IPS-11a (cell line): ENCODE data around the gene HOOK2.
"Not testable (repeated sequence)": the region's sequence is repeated elsewhere in the genome, so short reads cannot be mapped to it uniquely, and the experiment has no call there.

Experiments used
- H3K4me3 ChIP-seq: one replicate; pipeline ENCODE4 v1.5.1; 2013; ENCODE audit warnings: low read depth, low read length, control low read depth

The HOOK2 gene

DNA sequence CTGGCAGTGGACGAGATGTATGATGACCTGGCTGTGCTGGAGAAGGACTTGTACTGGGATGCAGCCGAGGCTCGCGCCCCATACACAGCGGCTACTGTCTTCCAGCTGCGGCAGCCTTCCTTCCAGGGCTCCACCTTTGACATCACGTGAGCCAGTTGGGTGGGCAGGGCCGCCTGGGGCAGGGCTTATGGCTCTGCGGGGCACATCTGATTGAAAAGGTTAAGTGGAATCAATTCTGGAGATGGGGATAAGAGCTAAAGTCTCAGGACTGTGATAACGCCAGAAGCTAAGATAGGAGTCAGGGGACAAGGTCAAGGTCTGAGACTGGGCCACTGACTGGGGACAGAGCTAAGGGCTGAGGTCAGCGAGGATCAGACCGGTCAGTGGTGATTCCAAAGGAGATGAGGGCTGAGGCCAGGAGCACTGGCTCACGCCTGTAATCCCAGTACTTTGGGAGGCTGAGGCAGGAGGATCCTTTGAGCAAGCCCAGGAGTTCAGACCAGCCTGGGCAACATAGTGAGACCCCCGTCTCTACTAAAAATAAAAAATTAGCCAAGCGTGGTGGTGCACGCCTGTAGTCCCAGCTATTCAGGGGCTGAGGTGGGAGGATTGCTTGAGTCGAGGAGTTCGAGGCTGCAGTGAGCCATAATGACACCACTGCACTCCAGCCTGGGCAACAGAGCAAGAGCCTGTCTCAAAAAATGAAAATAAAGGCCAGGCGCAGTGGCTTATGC is 19.0 kb downstream of the HOOK2 start:
- no peak overlapping the region for H3K4me3 ChIP-seq

- no peak overlapping the region for H3K4me3 ChIP-seq
These were observed 20.7 kb downstream of the HOOK2 start for GRCh38 chr19:12754465-12755196.

GRCh38 chr19:12752056-12752781 is 23.1 kb downstream of the HOOK2 start:
- peak overlapping the region; percentile 30 for H3K4me3 ChIP-seq

- peak within 1 kb of the TSS; percentile 30 for H3K4me3 ChIP-seq
These were observed 23.7 kb downstream of the HOOK2 start, which contains the start of gene BEST2 for GRCh38 chr19:12751635-12752034. TSS of gene BEST2 (plus strand) at chr19:12751791. CDS start at chr19:12752593, 802 bp downstream.

DNA sequence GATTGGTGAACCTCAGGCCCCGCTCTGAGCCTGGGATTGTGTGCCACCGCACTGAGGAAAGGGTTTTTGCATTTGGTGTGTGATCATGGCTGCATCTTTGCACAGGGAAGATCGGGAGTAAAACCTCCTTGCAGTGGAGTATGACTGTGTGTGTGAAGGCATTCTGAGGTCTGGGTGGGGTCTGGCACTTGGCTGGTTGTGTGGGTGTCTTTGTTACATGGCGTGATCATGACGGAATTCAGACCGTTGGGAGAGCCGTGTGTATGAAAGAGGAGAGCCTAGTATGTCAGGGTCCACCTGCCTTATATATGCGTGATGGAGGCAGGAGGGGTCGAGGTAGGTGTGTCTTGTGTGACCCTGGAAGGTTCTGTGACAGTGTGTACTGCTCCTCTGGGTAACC is 24.5 kb downstream of the HOOK2 start:
- H3K4me3 ChIP-seq, result no peak overlapping the region

DNA sequence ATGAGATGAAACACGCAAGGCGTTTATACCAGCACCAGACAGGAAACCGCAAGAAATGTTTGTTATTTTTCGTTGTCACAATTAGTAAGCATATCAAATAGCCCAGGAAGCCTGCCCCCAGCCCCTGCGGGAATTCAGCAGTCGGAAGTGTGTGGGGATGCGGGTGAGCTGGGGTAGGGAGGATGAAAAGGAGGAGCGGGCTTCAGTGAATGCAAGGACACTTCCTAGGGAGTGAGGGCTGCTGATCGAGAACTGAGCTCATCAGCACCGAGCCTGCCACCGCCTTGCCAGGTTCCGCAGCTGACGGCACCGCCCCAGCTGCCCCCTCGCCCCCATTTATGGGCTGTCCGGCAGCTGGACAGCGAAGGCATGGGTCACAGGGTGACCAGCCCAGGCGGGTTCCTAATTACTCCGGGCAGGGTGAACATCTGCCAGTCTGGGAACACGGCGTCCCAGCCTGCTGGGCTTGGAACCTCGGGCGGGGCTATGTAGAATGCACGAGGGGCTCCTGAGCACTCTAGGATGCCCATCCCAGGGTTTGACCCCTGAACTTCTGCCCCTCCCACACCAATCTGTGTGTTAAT is 25.3 kb downstream of the HOOK2 start:
- H3K4me3 ChIP-seq, result no peak overlapping the region

DNA sequence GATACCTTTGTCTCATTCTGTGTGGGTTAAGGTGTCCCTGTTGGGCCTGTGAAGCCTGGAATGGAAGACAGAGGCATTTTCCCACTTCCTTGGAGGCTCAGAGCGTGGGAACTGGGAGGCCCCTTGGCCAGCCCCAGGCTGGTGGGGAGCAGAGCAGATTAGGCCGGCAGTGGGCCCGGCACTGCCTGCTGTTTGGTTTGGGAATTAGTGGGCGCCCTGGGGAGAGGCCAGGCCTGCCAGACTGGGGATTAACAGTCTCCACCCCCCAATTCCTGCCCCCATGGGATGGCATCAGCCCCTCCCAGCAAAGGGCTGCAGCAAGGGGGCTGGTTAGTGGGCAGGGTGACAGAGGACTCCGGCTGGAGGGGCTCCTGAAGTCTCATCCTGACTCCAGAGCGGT is 26.9 kb downstream of the HOOK2 start:
- no peak overlapping the region for H3K4me3 ChIP-seq

- no peak overlapping the region for H3K4me3 ChIP-seq
These were observed 30.0 kb downstream of the HOOK2 start for GRCh38 chr19:12745166-12745897.

DNA sequence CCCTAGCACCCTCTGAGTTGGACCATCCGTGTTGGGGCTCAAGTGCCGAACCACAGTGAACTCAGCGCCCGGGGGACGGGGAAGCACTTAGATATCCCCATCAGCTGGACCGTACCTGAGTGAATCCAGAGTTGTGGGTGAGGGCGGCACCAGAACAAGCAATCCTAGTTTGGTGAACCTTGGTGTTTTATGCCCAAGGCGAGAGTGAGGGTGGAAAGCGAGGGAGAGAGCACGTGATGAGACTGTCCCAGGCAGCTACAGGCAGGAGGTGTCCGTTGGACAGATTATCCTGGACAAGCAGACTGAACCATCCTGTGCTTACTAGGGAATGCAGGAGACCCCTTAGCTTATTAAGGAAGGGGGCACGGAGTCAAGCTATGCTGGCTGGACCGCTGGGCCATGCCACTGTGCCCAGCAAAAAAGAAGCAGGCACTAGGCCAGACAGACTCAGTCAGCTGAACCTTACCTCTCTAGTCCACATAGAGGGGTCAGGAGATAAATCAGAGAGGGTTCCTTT is 37.5 kb downstream of the HOOK2 start:
- peak overlapping the region; percentile 92 for H3K4me3 ChIP-seq

- peak within 1 kb of the TSS; percentile 92 for H3K4me3 ChIP-seq
These were observed 38.1 kb downstream of the HOOK2 start, which contains the start of gene GET3 for GRCh38 chr19:12736995-12737834. TSS of gene GET3 (plus strand) at chr19:12737497. CDS start at chr19:12737506, 9 bp downstream.

GRCh38 chr19:12733369-12734214 is 41.8 kb downstream of the HOOK2 start:
- peak overlapping the region; percentile 93 for H3K4me3 ChIP-seq

DNA sequence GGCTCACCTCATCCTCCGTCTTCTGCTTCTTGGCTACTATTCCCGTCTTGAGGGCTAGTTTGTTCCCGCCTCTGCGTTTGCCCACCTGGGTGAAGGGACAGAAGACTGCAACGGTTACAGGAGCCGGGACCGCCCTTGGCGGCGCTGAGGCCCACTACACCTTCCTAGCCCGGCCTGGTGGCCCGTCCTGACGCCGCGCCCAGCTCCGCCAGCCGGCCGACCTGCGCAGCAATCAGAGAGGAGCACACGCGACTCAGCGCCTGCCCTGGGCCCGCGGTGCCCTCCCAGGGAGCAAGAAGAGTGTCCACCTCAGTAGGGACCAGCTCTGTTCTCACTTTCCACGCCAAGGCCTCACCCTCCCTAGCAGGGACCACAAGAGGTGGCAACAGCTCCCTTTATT is 44.0 kb downstream of the HOOK2 start:
- no peak overlapping the region for H3K4me3 ChIP-seq

DNA sequence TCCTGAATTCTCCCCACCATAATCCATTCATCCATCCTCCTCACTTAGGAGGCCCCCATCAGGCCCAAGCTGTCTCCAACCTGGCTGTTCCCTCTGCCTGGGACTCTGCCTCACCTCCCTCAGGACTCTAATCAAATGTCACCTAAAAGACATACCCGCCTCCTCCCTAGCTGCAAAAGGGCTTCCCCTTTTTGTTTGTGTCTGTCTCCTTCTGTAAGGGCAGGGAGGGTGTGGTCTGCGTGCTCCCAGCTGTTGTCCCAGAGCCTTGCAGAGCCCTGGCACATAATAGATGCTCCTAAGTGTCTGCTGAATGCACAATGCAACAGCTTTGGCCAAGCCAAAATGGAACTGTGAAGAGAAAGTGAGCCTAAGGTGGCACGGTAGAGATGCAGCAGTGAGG is 45.3 kb downstream of the HOOK2 start:
- H3K4me3 ChIP-seq, result no peak overlapping the region

GRCh38 chr19:12727745-12728433 is 47.5 kb downstream of the HOOK2 start:
- H3K4me3 ChIP-seq, result no peak overlapping the region

- H3K4me3 ChIP-seq, result no peak overlapping the region
These were observed 48.4 kb downstream of the HOOK2 start for GRCh38 chr19:12726988-12727316.

DNA sequence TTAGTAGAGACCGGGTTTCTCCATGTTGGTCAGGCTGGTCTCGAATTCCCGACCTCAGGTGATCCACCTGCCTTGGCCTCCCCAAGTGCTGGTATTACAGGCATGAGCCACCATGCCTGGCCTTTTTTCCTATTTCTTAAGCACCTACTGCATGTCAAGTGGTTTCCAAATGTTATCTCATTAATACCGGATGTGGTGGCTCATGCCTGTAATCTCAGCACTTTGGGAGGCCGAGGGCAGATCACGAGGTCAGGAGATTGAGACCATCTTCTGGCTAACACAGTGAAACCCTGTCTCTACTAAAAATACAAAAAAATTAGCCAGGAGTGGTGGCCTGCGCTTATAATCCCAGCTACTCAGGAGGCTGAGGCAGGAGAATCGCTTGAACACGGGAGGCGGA is 49.7 kb downstream of the HOOK2 start:
- not testable (repeated sequence) for H3K4me3 ChIP-seq

- H3K4me3 ChIP-seq, result peak within 1 kb of the TSS; percentile 89
These were observed 51.5 kb downstream of the HOOK2 start, which contains the start of gene TNPO2 for GRCh38 chr19:12723641-12724426. TSS of gene TNPO2 (minus strand) at chr19:12723932. CDS start at chr19:12720977, 2,955 bp downstream.
